GM19043 (cell line): Measurements from ENCODE around the gene DNAI1.

ENCODE experiments used
- ATAC-seq: cut with Tn5 transposase; IDR thresholded peaks from one replicate; pipeline ENCODE4 v1.9.1; 2021; ENCODE audit warnings: low read depth; ENCODE audit not compliant: unreplicated experiment

Gene DNAI1

DNA sequence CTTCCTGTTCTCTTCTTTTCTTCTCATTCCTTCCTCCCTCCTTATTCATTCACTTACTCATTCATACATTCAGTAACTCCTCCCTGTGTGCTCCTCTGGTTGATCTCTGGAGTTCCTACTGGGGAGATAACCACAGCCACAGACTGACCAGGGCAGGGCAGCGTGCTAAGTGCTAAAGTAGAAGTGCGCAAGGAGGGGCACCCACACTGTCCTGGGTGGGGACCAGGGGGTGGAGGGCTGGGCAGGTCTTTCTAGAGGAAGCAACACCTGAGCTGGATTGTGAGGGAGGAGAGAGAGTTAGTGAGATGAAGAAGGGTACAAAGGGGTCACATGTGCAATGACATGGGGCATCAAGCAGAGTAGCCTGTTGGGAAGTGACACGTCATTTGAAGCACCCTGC, 50.3 kb downstream of the DNAI1 start:
- no peak for ATAC-seq

GRCh38 chr9:34510497-34511468, 52.2 kb downstream of the DNAI1 start:
- ATAC-seq = no peak

- ATAC-seq = no peak
These were observed 53.8 kb downstream of the DNAI1 start for GRCh38 chr9:34512131-34513078.

DNA sequence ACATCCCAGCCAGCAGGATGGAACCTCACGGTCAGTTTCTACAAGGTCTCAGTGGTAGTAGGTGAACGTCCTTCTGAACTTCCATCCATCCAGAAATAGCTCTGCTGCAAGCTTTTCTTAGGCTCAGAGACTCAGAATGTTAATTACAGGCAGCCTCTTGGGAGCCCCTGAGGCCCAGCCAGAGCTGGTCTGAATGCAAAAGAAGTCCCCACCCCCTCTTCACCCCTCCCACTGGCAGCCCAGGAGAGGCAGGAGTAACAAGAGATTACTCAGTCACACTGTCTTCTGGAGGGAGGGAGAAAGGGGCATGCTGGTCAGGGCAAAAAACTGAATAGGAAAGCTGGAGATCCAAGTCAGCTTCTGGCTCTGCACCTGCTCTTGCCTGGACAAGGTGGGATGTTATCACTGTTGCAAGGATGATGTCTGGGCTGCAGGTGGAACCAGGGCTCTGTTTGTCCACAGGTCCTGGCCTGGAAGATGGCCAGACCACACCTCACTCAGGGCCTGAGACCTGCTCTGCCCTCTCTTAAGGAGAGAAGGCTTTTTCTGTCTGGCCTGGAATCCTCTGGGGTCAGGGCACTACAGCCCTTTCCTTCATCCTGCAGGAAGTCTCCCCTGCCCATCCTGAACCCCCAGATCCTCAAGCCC, 55.1 kb downstream of the DNAI1 start:
- ATAC-seq = no peak

- ATAC-seq = no peak
These were observed 55.8 kb downstream of the DNAI1 start for GRCh38 chr9:34514401-34514800.

DNA sequence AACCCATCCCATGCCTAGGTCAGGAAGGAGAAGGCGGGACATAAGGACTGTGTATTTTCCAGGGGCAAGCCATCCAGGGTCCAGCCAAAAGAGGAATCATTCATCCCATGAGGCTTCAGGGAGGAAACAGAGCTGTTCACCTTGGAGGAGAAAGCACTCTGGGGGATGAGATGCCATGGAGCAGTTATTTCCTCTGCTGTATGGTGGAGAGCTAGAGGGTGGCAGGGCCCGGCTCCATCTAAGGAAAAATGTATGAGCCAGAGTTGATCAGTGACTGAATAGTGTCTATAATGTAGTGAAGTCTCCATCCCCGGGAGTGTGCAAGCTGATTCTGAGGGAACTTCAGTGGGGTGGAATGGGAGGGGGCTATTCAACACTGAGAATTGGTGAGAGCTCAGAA, 56.2 kb downstream of the DNAI1 start:
- ATAC-seq = no peak

DNA sequence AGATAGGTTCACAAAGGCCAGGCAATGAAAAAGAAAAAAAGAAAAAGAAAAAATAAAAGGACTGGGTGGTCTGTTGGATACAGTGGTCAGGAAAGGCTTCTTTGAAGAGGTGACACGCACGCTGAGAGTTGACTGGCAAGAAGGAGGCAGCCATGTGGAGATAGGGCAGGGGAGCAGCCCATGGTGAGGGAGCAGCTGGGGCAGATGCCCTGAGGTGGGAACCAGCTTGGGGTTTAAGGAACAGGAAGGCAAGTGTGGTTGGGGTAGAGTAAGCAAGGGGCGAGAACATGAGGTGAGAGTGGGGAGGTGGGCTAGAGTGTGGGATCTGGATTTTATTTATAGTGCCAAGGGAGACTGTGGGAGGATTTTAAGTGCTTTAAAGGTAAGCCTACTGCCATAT, 57.4 kb downstream of the DNAI1 start:
- ATAC-seq = no peak

DNA sequence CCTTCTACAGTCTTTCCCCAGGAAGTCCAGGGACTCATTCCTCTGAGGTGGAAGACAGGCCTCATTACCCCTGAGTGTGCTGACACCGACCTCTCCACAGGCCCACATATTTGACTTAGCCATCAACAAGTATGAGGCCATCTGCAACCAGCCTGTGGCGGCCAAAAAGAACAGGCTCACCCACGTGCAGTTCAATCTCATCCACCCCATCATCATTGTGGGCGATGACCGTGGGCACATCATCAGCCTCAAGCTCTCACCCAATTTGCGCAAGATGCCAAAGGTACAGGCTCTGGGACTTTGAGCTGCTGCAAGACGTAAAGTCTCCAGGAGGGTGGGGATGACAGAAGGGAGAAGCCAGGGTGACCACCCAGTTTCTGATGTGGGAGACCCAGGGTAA, 58.6 kb downstream of the DNAI1 start:
- no peak for ATAC-seq

DNA sequence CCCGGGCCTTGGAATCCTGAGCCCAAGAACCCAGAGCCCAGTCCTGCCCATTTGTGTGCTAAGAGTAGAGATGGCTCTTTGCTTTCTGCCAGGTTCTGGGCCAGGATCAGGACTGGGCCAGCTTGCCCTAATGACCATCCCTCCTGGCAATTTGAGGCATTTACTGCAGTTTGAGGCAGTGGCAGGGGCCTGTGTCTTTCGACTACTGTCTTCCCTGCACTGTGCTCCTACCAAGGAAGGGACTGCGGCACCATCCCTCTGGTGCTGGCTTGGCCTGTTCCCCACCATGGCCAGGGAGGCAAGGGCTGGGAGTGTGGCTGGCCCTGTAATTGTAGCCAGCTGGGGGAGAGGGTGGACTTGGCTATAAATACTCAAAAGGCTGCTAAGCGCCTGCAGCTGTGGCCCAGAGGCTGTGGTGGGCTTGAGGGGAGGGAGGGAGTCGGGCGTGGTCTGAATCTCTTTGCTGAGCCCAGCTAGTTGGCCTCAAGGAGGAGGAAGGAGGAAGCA, 59.6 kb downstream of the DNAI1 start:
- ATAC-seq = no peak

- ATAC-seq = no peak
These were observed 60.3 kb downstream of the DNAI1 start for GRCh38 chr9:34518896-34519295.

GRCh38 chr9:34519321-34520020, 60.9 kb downstream of the DNAI1 start:
- no peak for ATAC-seq

- no peak for ATAC-seq
These were observed 61.5 kb downstream of the DNAI1 start for GRCh38 chr9:34520096-34520495.

GRCh38 chr9:34520505-34521385, 62.1 kb downstream of the DNAI1 start:
- ATAC-seq = no peak

GRCh38 chr9:34521406-34522045, 62.9 kb downstream of the DNAI1 start:
- ATAC-seq = no peak

DNA sequence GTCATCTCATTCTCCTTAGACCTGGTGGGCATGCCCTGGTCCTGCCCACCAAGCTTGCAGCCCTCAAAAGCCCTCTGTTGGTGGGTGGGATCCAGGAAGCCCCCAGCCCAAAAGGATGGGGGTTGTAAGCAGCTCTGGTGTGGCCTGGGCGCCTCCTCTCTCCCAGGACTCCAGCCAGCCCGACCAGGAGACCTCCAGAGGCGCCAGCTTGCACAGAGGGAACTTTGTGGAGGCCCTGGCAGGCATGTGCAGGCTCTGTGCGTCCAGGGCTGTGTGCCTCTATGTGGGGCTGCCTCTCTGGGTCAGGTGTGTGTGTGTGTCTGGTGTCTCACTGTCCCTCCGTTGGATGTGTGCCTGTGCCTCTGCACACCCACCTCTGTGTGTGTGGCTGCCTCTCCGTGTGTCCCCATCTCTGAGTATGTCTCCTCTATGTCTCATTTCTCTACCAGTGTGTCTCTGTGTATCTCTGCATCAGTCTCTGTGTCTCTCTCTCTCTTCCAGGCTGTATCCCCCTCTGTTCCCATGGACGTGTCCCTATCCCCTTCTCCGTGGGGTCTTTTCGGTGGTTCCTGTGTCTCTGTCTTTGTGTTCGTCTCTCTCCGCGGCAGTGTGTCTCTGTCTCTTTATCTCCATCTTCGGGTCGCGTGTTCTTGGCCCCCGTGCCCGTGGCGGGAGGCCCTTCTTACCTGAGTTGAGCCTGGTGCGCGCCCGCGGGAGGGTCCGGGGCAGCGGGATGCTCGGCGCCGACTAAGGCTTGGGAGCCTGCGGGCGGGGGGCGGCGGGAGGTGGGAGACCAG, 63.7 kb downstream of the DNAI1 start:
- ATAC-seq = no peak

- peak; percentile 85 for ATAC-seq
These were observed 64.6 kb downstream of the DNAI1 start, which contains the start of gene ENHO for GRCh38 chr9:34522971-34523797. ENHO (minus strand) TSS chr9:34522990; CDS start chr9:34521695, 1,295 bp downstream.

DNA sequence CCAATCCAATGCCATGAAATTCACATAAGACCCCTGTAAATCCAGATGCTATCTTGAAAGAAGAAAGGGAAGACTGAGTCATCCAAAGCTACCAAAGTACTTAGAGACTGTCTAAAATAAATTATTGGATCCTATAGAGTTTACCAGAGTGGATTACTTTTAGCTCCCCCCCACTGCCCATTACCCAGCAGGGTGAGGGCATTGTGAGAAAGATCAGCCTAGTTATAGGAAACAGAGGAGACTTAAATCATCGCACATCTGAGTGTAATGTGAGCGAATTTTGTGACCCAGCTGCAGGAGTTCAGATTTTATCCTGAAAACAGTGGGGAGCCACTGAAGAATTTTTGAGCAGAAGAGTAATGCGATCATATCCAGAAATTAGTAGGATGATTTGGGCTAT, 65.7 kb downstream of the DNAI1 start:
- ATAC-seq = no peak
